Natural killer cell treated with Interleukin-12 subunit alpha and Interleukin-12 subunit beta and Interleukin-15 and Interleukin-18, amount 100 ng/mL, for 72 hours (primary cell): Measurements from ENCODE around the gene RFC3. TPM values are rescaled to one million over a fixed set of nuclear protein-coding genes. Genes with fewer than 3 reads are reported as not detected.

ENCODE experiments used
- ATAC-seq, 2 donors: fragments of 150-1000 bp; cut with Tn5 transposase in 1 of 2; sonication (Bioruptor Pico), chemical (Tn5 transposase) in 1 of 2; 2 replicates each; pipeline ENCODE4 v1.10.0; 2021
- DNase-seq: peaks from one replicate; pipeline ENCODE4 v3.0.0; 2022; ENCODE audit warnings: low spot score
- H3K27ac Mint-ChIP-seq, 2 donors: 1 replicate in 1 of 2; 2 replicates in 1 of 2; pipeline ENCODE4 v1.8.0; 2022; ENCODE audit warnings: mixed read lengths in 2 of 2, mild to moderate bottlenecking in 1 of 2, moderate library complexity in 1 of 2
- H3K27me3 Mint-ChIP-seq, 2 donors: 1 replicate in 1 of 2; 2 replicates in 1 of 2; pipeline ENCODE4 v1.8.0; 2022; ENCODE audit warnings: mixed read lengths in 2 of 2
- H3K36me3 Mint-ChIP-seq: one replicate; pipeline ENCODE4 v1.8.0; 2022; ENCODE audit warnings: mixed read lengths
- H3K4me1 Mint-ChIP-seq, 2 donors: 1 replicate in 1 of 2; 2 replicates in 1 of 2; pipeline ENCODE4 v1.8.0; 2022; ENCODE audit warnings: low read depth in 2 of 2, mixed read lengths in 2 of 2, mild to moderate bottlenecking in 1 of 2
- H3K4me3 Mint-ChIP-seq: one replicate; pipeline ENCODE4 v1.8.0; 2022; ENCODE audit warnings: mixed read lengths
- H3K9me3 Mint-ChIP-seq: 2 replicates; pipeline ENCODE4 v1.8.0; 2022; ENCODE audit warnings: mixed read lengths
- total RNA-seq, 2 donors: library from RNA; stranded (reverse); gene quantifications; one replicate each; pipeline ENCODE4 v1.2.3, GENCODE V29; 2022

The RFC3 gene
- total RNA-seq, 2 donors from 2014 or later, result 24.7 to 52.8 TPM

DNA sequence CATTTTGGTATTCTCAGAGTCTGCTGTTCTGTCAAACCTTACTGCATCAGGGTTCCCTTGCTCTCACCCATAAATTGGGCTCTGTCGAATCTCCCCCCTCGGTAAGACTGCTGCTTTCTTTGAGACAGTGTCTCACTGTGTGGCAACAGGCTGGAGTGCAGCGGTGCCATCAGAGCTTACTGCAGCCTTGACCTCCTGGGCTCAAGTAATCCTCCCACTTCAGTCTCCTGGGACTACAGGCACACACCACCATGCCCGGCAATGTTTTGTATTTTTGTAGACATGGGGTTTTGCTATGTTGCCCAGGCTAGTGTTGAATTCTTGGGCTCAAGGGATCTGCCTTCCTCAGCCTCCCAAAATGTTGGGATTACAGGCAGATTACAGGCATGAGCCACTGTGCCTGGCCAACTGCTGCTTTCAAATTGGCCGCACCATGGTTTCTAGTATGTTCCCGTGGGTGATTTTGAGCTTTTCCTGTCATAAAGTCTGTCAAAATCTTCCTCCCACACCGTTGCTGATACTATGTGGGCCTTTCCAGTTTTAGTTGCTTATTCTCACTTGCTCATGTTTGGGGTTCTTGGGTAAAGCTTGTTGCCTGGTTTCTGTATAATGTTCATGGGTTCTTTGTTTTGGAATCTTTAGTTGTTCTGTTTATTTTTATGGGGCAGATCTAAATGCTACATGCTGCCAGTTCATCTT is 10.6 kb downstream of the RFC3 start:
- Mint-ChIP-seq H3K4me1 (no peaks in the 10 kb centered on the region), H3K9me3 (no peaks in the 10 kb centered on the region), H3K27ac (no peak overlapping the region), H3K4me3 (no peak overlapping the region), H3K27me3 (no peaks in the 10 kb centered on the region), H3K36me3 (peaks cover 31% of the 10 kb centered on the region)
- no peak for ATAC-seq
- no peak for DNase-seq

DNA sequence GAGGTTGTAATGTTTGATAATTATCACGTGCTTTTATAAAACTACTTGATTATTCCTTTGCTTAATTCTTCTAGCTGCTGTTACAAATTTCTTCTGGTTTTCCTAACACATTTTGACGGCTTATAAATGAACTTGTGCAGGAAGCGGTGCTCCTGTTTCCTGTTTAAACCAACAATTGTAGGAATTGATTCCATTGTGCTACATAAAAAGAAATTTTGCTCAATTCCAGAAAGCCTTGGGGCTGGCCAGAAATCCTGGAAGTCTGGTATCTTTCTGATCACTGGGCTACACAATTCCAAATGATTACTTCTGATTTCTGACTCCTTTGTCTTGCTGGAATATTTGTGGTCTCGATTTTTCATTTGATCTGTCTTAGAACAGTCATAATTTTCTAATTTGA is 14.9 kb downstream of the RFC3 start:
- Mint-ChIP-seq H3K9me3 (no peaks in the 10 kb centered on the region), H3K4me3 (no peak overlapping the region), H3K27ac (no peak overlapping the region), H3K27me3 (no peaks in the 10 kb centered on the region), H3K4me1 (no peaks in the 10 kb centered on the region), H3K36me3 (peaks cover 30% of the 10 kb centered on the region)
- DNase-seq, result no peak
- ATAC-seq, result no peak

DNA sequence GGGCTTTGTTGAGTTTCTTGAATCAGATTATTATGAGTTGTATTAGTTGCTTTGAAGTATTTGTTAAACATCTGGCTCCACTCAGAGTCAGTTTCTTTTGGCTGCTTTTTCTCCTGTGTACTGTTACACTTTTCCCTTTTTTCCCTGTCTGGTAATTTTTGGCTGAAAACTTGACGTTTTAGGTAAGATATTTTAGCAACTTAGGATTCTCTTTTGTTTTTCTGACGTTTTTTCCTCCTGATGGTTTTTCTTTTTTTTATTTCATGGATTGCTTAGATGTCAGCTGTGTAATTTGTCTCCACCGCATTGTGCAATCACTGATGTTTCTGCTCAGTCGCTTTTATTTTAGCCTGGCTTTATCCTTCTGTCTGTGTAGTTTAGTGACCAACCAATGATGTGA is 20.7 kb downstream of the RFC3 start:
- no peaks in the 10 kb centered on the region for H3K27me3 Mint-ChIP-seq
- no peaks in the 10 kb centered on the region for H3K9me3 Mint-ChIP-seq
- no peak for DNase-seq
- H3K27ac Mint-ChIP-seq, result no peak overlapping the region
- H3K36me3 Mint-ChIP-seq, result peaks cover 31% of the 10 kb centered on the region
- no peaks in the 10 kb centered on the region for H3K4me1 Mint-ChIP-seq
- H3K4me3 Mint-ChIP-seq, result no peak overlapping the region
- ATAC-seq, result no peak

DNA sequence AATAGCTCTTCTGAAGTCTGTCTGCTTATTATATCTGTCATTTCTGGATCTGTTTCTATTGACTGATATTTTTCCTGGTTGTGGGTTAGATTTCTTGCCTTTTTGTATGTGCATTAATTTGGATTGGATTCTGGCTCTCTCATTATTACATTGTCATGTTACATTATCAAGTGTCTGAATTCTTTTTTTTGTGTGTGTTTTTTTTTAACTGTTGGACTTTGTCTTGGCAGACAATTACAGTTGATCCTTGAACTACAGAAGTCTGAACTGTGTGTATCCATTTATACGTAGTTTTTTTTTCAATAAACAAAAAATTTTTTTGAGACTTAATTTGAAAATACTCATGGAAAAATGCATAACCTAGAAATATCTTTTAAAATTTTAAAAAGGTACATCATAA is 22.5 kb downstream of the RFC3 start:
- no peak for ATAC-seq
- Mint-ChIP-seq H3K36me3 (peaks cover 26% of the 10 kb centered on the region), H3K4me3 (no peak overlapping the region), H3K27ac (no peak overlapping the region), H3K9me3 (no peaks in the 10 kb centered on the region), H3K4me1 (no peaks in the 10 kb centered on the region), H3K27me3 (no peaks in the 10 kb centered on the region)
- DNase-seq, result no peak

DNA sequence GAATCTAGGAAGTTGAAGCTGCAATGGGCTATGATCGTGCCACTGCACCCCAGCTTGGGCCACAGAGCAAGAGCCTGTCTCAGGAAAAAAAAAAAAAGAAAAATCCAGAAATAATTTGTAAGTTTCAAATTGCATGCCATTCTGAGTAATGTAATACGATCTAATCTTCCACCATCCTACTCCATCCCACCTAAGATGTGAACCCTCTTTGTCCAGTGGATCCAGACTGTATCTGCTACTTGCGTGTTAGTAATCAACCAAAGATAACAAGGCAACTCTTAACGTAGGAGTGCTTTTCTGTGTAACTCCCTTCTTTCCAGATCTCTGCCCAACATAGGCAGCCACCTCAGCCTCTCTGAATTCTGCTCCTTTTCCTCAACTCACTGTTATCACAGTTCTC is 24.3 kb downstream of the RFC3 start:
- ATAC-seq, result no peak

DNA sequence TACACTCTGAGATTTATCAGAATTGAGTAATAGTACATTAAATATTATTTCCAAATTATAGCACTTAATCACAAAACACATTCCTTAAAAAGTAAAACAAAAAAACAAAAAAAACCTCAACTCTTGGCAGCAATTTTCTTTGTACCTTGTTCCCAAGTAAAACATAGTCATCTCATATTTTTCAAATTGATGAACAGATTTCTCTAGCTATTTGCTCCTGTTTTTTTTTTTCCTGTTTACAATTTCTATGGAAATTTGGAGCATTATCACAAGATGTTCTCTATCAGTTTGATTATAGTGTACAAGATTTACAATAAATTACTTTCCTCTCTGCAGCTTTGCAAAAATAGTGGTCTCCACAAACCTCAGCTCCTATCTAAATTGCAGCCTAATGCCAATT is 25.0 kb downstream of the RFC3 start:
- H3K4me3 Mint-ChIP-seq, result no peak overlapping the region
- H3K27ac Mint-ChIP-seq, result no peak overlapping the region
- no peak for DNase-seq
- ATAC-seq, result no peak
- H3K4me1 Mint-ChIP-seq, result no peaks in the 10 kb centered on the region
- H3K9me3 Mint-ChIP-seq, result no peaks in the 10 kb centered on the region
- no peaks in the 10 kb centered on the region for H3K27me3 Mint-ChIP-seq
- peaks cover 35% of the 10 kb centered on the region for H3K36me3 Mint-ChIP-seq

More for the DNA sequence above, 24.3 kb downstream of the RFC3 start:
- Mint-ChIP-seq H3K4me1 (no peaks in the 10 kb centered on the region), H3K36me3 (peaks cover 30% of the 10 kb centered on the region), H3K4me3 (no peak overlapping the region), H3K27ac (no peak overlapping the region), H3K9me3 (no peaks in the 10 kb centered on the region), H3K27me3 (no peaks in the 10 kb centered on the region)
- DNase-seq, result no peak

DNA sequence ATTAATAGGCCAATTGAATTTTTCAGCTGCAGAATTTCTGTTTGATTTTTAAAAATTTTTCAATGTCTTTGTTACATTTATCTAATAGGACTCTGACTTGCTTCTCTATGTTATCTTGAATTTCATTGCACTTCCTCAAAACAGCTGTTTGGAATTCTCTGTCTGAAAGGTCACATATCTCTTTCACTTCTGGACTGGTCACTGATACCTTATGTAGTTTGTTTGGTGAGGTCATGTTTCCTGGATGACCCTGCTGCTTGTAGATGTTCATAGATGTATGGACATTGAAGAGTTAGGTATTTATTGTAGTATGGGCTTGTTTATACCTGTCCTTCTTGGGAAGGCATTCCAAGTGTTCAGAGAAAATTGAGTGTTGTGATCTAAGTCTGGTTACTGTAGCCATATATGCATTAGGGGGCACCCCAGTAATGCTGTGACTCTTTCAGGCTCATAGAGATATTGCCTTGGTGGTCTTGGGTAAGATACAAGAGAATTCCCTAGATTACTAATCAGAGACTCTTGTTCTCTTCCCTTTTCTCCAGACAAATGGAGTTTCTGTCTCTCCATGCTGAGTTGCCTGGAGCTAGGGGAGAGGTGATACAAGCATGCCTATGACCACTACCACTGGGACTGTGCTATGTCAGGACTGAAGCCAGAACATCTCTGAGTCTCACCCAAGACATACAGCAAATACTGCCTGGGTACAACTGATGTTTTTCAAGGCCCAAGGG is 27.8 kb downstream of the RFC3 start:
- ATAC-seq (no peak), DNase-seq (no peak)
- Mint-ChIP-seq H3K4me1 (no peaks in the 10 kb centered on the region), H3K27me3 (no peaks in the 10 kb centered on the region), H3K36me3 (peaks cover 30% of the 10 kb centered on the region), H3K4me3 (no peak overlapping the region), H3K27ac (no peak overlapping the region), H3K9me3 (no peaks in the 10 kb centered on the region)

DNA sequence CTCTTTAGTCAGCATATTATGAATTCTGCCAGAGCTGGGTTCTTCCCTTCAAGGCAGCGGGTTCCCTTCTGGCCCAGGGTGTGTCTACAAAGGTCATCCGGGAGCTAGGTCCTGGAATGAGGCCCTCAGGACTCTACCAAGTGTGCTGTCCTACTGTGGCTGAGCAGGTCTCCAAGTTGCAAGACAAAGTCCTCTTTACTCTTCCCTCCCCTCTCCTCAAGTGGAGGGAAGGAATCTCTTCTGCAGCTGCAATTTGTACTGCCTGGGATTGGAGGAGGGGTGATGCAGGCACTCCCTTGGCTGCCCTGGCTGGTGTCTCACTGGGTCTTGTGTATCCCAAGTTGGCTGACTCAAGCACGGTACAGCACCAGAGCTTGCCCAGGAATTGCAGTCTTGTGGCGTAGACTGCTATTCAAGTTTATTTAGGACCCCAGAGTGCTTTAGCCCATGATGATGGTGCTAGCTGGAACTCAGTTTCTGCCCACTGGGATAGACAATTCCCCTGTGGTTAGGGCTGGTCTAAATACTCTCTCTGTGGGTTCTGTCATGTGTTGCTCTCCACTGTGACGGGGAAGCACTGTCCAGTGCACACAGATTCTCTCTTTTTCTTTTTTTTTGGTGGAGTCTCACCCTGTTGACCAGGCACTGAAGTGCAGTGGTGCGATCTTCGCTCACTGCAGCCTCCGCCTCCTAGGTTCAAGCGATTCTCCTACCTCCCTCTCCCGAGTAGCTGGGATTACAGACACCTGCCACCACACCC is 28.5 kb downstream of the RFC3 start:
- ATAC-seq (no peak), DNase-seq (no peak)
- H3K9me3 Mint-ChIP-seq, result no peaks in the 10 kb centered on the region
- H3K27ac Mint-ChIP-seq, result no peak overlapping the region
- H3K27me3 Mint-ChIP-seq, result no peaks in the 10 kb centered on the region
- no peak overlapping the region for H3K4me3 Mint-ChIP-seq
- peaks cover 30% of the 10 kb centered on the region for H3K36me3 Mint-ChIP-seq
- no peaks in the 10 kb centered on the region for H3K4me1 Mint-ChIP-seq

DNA sequence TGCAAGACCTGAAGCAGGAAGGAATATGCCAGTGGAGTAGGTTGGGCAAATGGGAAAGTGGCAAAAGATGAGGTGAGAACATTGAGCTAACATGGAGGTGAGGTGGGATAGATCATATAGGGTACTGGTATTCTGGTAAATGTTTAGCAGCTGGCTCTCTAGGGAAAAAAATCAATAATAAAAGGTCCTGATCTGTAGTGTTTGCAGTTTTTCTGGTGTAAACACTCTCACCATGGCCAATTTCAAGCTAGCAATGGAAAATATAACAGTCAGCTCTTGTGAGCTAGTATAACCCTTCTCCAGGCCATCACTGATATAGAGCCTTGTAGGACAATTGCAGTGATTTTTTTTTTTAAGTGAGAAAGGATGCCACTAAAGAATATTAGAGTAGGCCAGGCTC is 31.3 kb downstream of the RFC3 start:
- no peak for ATAC-seq
- Mint-ChIP-seq H3K4me1 (no peaks in the 10 kb centered on the region), H3K36me3 (peaks cover 26% of the 10 kb centered on the region), H3K9me3 (peaks cover 4% of the 10 kb centered on the region), H3K4me3 (no peak overlapping the region), H3K27me3 (no peaks in the 10 kb centered on the region), H3K27ac (no peak overlapping the region)
- no peak for DNase-seq

DNA sequence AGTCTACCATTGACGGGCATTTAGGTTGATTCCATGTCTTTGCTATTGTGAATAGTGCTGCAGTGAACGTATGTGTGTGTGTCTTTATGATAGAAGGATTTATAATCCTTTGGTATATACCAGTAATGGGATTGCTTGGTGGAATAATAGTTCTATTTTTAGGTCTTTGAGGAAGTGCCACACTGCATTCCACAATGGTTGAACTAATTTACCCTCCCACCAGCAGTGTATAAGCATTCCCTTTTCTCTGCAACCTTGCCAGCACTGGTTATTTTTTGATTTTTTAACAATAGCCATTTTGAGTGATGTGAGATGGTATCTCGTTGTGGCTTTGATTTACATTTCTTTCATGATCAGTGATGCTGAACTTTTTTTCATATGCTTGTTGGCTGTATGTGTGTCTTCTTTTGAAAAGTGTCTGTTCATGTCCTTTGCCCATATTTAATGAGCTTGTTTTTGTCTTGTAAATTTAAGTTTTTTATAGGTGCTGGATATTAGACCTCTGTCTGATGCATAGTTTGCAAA is 37.5 kb downstream of the RFC3 start:
- Mint-ChIP-seq H3K9me3 (peaks cover 4% of the 10 kb centered on the region), H3K4me3 (no peak overlapping the region), H3K27me3 (no peaks in the 10 kb centered on the region), H3K36me3 (peaks cover 4% of the 10 kb centered on the region), H3K27ac (no peak overlapping the region), H3K4me1 (no peaks in the 10 kb centered on the region)
- ATAC-seq, result no peak
- DNase-seq, result no peak

DNA sequence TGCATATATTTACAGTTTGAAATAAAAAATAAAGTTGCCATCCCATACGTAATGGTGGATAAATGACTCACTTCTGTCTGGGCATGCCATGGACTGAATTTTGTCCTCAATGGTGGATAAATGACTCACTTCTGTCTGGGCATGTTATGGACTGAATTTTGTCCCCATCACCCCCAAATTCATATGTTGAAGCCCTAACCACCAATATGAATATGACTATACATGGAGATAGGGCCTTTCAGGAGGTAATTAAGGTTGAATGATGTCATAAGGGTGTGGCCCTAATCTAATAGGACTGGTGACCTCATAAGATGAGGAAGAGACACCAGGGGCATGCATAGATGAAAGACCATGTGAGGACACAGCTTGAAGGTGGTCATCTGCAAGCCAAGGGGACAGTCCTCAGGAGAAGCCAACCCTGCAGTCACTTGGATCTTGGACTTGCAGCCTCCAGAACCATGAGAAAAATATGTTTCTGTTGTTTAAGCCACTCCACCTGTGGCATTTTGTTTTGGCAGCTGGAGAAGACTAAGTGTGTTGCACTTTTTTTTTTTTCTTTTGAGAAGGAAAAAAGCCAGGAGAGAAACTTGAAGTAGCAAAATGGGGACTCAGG is 41.8 kb downstream of the RFC3 start:
- Mint-ChIP-seq H3K9me3 (peaks cover 2% of the 10 kb centered on the region), H3K27ac (no peak overlapping the region), H3K27me3 (no peaks in the 10 kb centered on the region), H3K4me1 (no peaks in the 10 kb centered on the region), H3K4me3 (no peak overlapping the region), H3K36me3 (peaks cover 4% of the 10 kb centered on the region)
- ATAC-seq (no peak), DNase-seq (no peak)

DNA sequence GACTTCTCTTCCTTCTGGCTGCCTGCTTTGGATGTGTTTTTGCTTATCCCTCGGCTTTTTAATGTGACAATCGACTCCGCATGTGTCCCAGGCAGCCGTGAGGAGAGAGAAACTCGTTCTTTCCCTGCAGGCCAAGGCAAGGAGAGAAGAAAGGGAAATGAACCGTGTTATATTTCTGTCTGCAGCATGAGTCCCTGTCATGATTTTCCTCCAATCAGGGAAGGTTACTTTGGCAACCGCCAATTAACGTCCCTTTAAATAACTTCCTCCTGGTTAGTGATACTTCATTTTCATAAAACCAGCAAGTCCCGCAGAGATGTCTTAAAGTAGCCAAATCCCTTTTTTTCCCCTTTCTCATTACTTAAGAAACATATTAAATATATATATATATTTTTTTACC is 42.6 kb downstream of the RFC3 start:
- Mint-ChIP-seq H3K27ac (no peak overlapping the region), H3K4me3 (no peak overlapping the region), H3K27me3 (no peaks in the 10 kb centered on the region), H3K4me1 (no peaks in the 10 kb centered on the region), H3K36me3 (peaks cover 4% of the 10 kb centered on the region), H3K9me3 (peaks cover 2% of the 10 kb centered on the region)
- ATAC-seq (no peak), DNase-seq (no peak)

DNA sequence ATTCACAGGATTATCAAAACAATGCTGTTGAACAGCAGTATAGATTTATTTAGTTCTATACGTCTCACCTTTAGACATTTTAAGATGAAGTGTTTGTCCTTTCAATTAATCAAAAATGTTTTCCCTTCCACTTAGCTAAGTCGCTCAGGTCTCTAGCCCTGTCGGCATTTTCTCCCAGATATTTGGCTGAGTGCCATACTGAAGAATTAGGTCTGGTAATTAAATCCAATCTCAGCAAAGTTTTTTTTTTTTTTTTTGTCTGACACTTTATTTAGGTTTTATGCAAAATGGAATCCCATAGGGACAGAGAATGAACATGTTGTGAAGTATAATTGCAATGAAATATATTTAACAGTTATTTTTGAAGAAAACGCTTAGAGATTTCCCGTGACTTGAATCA is 44.1 kb downstream of the RFC3 start:
- H3K9me3 Mint-ChIP-seq, result peaks cover 2% of the 10 kb centered on the region
- no peak overlapping the region for H3K4me3 Mint-ChIP-seq
- H3K36me3 Mint-ChIP-seq, result no peaks in the 10 kb centered on the region
- H3K27ac Mint-ChIP-seq, result no peak overlapping the region
- H3K4me1 Mint-ChIP-seq, result no peaks in the 10 kb centered on the region
- H3K27me3 Mint-ChIP-seq, result no peaks in the 10 kb centered on the region
- no peak for ATAC-seq
- DNase-seq, result no peak
